OCI-LY3 (cell line): ENCODE results near the gene CYTH1.

Source experiments
- H2AFZ ChIP-seq: fragments of 200-600, 300-600 bp; shearing (Covaris generic); 2 replicates; pipeline ENCODE4 v1.6.0; 2014; ENCODE audit warnings: antibody characterized with exemption, low read depth, low read length
- H3K27ac ChIP-seq: fragments of 200-600, 300-600 bp; sonication (generic); 2 replicates; pipeline ENCODE4 v1.5.1; 2014; ENCODE audit warnings: mild to moderate bottlenecking, low read length, moderate library complexity, mixed read lengths
- H3K27me3 ChIP-seq: fragments of 200-600, 300-600 bp; sonication (generic); 2 replicates; pipeline ENCODE4 v1.6.1; 2014; ENCODE audit warnings: low read depth, low read length, mixed read lengths
- H3K36me3 ChIP-seq: fragments of 200-600, 300-600 bp; sonication (generic); replicated peaks from 2 replicates; pipeline ENCODE3; 2014; ENCODE audit warnings: low read depth, low read length, mixed read lengths
- H3K4me1 ChIP-seq: fragments of 300-600, 200-600 bp; sonication (generic); 2 replicates; pipeline ENCODE4 v1.6.1; 2014; ENCODE audit warnings: low read length, mixed read lengths
- H3K4me2 ChIP-seq: fragments of 200-600, 300-600 bp; sonication (generic); 2 replicates; pipeline ENCODE4 v1.6.1; 2014; ENCODE audit warnings: low read length, mixed read lengths
- H3K4me3 ChIP-seq: fragments of 300-600, 200-600 bp; sonication (generic); 2 replicates; pipeline ENCODE4 v1.5.1; 2014; ENCODE audit warnings: antibody characterized with exemption, mild to moderate bottlenecking, low read length, moderate library complexity
- H3K79me2 ChIP-seq: fragments of 300-600, 200-600 bp; shearing (Covaris generic); 2 replicates; pipeline ENCODE4 v1.6.1; 2014; ENCODE audit warnings: mild to moderate bottlenecking, low read length, mixed read lengths
- H3K9ac ChIP-seq: fragments of 300-600, 200-600 bp; shearing (Covaris generic); 2 replicates; pipeline ENCODE4 v1.6.0; 2014; ENCODE audit warnings: mild to moderate bottlenecking, low read length, moderate library complexity
- H3K9me3 ChIP-seq: fragments of 200-600, 300-600 bp; shearing (Covaris generic); 2 replicates; pipeline ENCODE4 v1.6.1; 2014; ENCODE audit warnings: low read length, mixed read lengths; ENCODE audit not compliant: insufficient read depth
- H4K20me1 ChIP-seq: fragments of 200-600, 300-600 bp; sonication (generic); 2 replicates; pipeline ENCODE4 v1.6.1; 2016; ENCODE audit warnings: low read length, mixed read lengths; ENCODE audit not compliant: insufficient read depth
- EZH2phosphoT487 ChIP-seq: fragments of 200-600 bp; shearing (Covaris generic); IDR thresholded peaks from 2 replicates; pipeline ENCODE4 v1.6.1; 2018; ENCODE audit warnings: antibody characterized with exemption, mixed run types, low read depth
- TF ChIP-seq, protein P1 (sequence below): fragments of 200-600, 300-600 bp; sonication (generic); IDR thresholded peaks from 2 replicates; pipeline ENCODE4 v1.5.1; 2014; ENCODE audit warnings: antibody characterized with exemption, low read length, low read depth

The CYTH1 gene

DNA sequence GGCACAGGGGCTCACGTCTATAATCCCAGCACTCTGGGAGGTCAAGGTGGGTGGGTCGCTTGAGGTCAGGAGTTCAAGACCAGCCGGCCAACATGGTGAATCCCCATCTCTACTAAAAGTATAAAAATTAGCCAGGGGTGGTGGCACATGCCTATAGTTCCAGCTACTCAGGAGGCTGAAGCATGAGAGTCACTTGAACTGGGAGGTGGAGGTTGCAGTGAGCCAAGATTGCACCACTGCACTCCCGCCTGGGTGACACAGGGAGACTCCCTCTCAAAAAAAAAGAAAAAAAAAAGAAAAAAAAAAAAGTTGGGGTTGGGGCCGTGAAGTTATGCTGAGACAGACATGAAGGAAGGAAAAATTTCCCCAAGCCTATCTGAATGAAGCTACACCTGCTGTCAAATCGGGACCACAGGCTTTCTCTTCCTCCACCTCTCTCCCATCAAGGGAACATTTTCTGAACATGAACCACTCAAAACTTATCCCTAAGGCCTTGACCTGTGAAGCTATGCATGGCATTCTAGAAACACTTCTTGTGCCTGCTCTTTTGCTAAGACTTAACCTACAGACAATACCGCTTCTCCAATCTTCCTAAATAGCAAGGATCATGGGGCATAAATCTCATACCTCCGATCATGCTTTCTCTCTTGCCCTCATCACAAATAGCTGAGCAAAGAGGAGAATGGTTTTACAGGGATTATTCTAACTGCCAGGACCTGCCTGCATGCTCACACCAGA lies 88.6 kb downstream of the CYTH1 start:
- Histone ChIP-seq H3K27me3 (no peaks in the 10 kb centered on the region), H3K36me3 (peaks cover 48% of the 10 kb centered on the region), H3K4me3 (peak overlapping the region; percentile 64; the same call in 1 of the 2 replicates)

DNA sequence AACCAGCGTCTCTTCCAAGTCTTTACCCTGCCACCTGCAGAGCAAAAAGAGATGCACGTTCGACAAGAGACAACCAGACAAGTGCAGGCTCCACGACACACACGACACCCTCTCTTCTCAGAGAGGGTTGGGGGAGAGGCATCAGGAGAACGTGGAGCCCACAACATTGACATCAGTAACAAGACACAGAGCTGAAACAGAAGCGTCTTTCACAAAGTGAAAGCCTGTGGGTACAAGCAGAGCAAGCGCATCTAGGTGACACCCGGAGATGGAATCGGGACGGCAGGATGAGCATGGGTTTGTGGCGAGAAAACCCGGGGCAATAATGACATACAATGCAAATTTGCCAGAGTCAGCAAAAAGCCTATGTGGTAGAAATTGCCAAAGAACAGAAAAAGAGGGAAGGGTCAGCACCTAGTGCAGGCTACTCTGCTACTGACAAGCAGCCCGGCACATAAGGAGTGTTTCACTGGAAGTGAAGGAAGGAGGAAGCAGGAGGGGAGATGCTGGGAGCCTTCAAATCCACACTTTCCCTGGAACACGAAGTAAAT lies 89.5 kb downstream of the CYTH1 start:
- H3K79me2 ChIP-seq = peaks cover 39% of the 10 kb centered on the region
- peaks cover 68% of the 10 kb centered on the region for H3K4me1 ChIP-seq
- H3K4me3 ChIP-seq = peak overlapping the region; percentile 64
- H3K9ac ChIP-seq = peak overlapping the region; percentile 85
- H3K9me3 ChIP-seq = no peaks in the 10 kb centered on the region
- H3K27ac ChIP-seq = peak overlapping the region; percentile 98
- H2AFZ ChIP-seq = no peak overlapping the region
- H3K36me3 ChIP-seq = peaks cover 50% of the 10 kb centered on the region
- no peak for TF ChIP-seq EZH2phosphoT487
- TF ChIP-seq, protein P1, sequence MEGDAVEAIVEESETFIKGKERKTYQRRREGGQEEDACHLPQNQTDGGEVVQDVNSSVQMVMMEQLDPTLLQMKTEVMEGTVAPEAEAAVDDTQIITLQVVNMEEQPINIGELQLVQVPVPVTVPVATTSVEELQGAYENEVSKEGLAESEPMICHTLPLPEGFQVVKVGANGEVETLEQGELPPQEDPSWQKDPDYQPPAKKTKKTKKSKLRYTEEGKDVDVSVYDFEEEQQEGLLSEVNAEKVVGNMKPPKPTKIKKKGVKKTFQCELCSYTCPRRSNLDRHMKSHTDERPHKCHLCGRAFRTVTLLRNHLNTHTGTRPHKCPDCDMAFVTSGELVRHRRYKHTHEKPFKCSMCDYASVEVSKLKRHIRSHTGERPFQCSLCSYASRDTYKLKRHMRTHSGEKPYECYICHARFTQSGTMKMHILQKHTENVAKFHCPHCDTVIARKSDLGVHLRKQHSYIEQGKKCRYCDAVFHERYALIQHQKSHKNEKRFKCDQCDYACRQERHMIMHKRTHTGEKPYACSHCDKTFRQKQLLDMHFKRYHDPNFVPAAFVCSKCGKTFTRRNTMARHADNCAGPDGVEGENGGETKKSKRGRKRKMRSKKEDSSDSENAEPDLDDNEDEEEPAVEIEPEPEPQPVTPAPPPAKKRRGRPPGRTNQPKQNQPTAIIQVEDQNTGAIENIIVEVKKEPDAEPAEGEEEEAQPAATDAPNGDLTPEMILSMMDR = peak; percentile 36; the same call in 1 of the 2 replicates
- no peaks in the 10 kb centered on the region for H4K20me1 ChIP-seq
- peak overlapping the region; percentile 89 for H3K4me2 ChIP-seq
- no peaks in the 10 kb centered on the region for H3K27me3 ChIP-seq

More for the DNA sequence above, 88.6 kb downstream of the CYTH1 start:
- Histone ChIP-seq H3K4me2 (peak overlapping the region; percentile 89), H3K27ac (peak overlapping the region; percentile 98), H3K9ac (peak overlapping the region; percentile 85), H3K79me2 (peaks cover 39% of the 10 kb centered on the region), H3K4me1 (peaks cover 78% of the 10 kb centered on the region), H3K9me3 (no peaks in the 10 kb centered on the region), H2AFZ (no peak overlapping the region), H4K20me1 (no peaks in the 10 kb centered on the region)
- TF ChIP-seq EZH2phosphoT487 = no peak
- TF ChIP-seq, protein P1 = no peak

DNA sequence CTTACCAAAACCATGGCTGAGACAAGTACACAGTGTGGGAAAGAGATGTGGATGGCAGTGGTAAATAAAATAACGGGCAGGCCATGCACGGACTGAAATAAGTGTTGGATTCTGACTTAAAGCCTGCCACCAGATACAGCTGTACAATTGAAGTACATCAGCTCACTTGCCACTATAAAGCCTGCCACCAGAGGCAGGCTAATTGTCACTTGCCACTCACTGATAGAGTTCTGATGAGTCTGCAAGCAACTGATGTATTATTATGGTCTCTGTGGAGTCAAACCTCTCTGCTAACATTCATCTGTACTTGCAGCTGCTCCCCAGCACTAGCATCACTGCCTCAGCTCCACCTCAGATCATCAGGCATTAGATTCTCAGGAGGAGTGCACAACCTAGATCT lies 93.0 kb downstream of the CYTH1 start:
- H3K4me1 ChIP-seq = peaks cover 33% of the 10 kb centered on the region
- TF ChIP-seq, protein P1 = peak; percentile 23; the same call in 1 of the 2 replicates
- TF ChIP-seq EZH2phosphoT487 = no peak
- H3K4me2 ChIP-seq = no peak overlapping the region
- no peaks in the 10 kb centered on the region for H3K9me3 ChIP-seq
- no peak overlapping the region for H3K27ac ChIP-seq
- no peak overlapping the region for H2AFZ ChIP-seq
- peaks cover 21% of the 10 kb centered on the region for H3K79me2 ChIP-seq
- H3K4me3 ChIP-seq = no peak overlapping the region
- peaks cover 50% of the 10 kb centered on the region for H3K36me3 ChIP-seq
- no peaks in the 10 kb centered on the region for H4K20me1 ChIP-seq
- H3K27me3 ChIP-seq = no peaks in the 10 kb centered on the region
- H3K9ac ChIP-seq = no peak overlapping the region

DNA sequence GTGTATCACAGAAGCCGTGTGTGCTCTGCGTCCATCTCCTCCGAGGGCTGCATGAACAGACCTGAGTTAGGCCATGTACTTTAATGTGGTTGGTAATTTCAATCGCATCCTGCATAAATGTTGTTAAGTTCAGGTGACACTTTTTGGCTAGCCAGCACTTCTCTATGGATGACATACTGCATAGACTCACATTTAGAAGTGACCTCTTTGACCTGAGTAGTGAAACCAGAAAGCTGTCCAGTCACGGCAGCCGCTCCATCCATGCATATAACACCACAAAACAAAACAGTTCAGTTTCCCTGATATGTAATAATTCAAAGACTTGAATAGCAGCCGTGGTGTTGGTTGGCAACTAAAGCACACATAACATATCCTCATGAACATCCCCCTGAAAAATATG lies 94.1 kb downstream of the CYTH1 start:
- H3K4me2 ChIP-seq = no peak overlapping the region
- H3K4me1 ChIP-seq = peaks cover 22% of the 10 kb centered on the region
- H3K9me3 ChIP-seq = no peaks in the 10 kb centered on the region
- H3K4me3 ChIP-seq = no peak overlapping the region
- peaks cover 11% of the 10 kb centered on the region; the same call in 1 of the 2 replicates for H3K79me2 ChIP-seq
- H4K20me1 ChIP-seq = no peaks in the 10 kb centered on the region
- H3K9ac ChIP-seq = no peak overlapping the region
- H3K36me3 ChIP-seq = peaks cover 49% of the 10 kb centered on the region
- H3K27me3 ChIP-seq = no peaks in the 10 kb centered on the region
- no peak overlapping the region for H2AFZ ChIP-seq
- H3K27ac ChIP-seq = no peak overlapping the region
- TF ChIP-seq EZH2phosphoT487 = no peak
- TF ChIP-seq, protein P1 = no peak
